Left lung (tissue), 10 donors: ENCODE results near the gene OXTR. TPM values are rescaled to one million over a fixed set of nuclear protein-coding genes. Genes with fewer than 3 reads are reported as not detected.

Experiments
- ATAC-seq: fragments of 200-7000 bp; cut with Tn5 transposase; one replicate; pipeline ENCODE4 v1.9.1; 2020; ENCODE audit warnings: moderate library complexity
- DNase-seq, 4 donors: peaks; one replicate each; pipeline ENCODE4 v3.0.0-alpha.2; 2013 to 2020
- H3K27ac ChIP-seq, 2 donors: fragments of 200-600 bp; sonication (generic) in 1 of 2; one replicate each; pipeline versions ENCODE4 v1.5.0 to v1.8.0; 2020 to 2021
- H3K27me3 ChIP-seq, 2 donors: fragments of 200-600 bp; sonication (generic) in 1 of 2; one replicate each; pipeline versions ENCODE4 v1.5.0 to v1.8.0; 2020 to 2021
- H3K36me3 ChIP-seq, 2 donors: fragments of 200-600 bp; sonication (generic) in 1 of 2; one replicate each; pipeline versions ENCODE4 v1.5.0 to v1.8.0; 2020 to 2021
- H3K4me1 ChIP-seq, 2 donors: fragments of 200-600 bp; one replicate each; pipeline ENCODE4 v1.8.0; 2021
- H3K4me3 ChIP-seq, 2 donors: fragments of 200-600 bp; sonication (generic) in 1 of 2; one replicate each; pipeline versions ENCODE4 v1.5.0 to v1.8.0; 2020 to 2021; ENCODE audit warnings: mild to moderate bottlenecking in 1 of 2
- H3K9me3 ChIP-seq, 2 donors: fragments of 200-600 bp; sonication (generic) in 1 of 2; one replicate each; pipeline versions ENCODE4 v1.5.0 to v1.8.0; 2020 to 2021
- intact Hi-C, 2 donors: fragments of 100-400 bp; cut with DNase I; formaldehyde crosslinking; loops; one replicate each; pipeline versions ENCODE4 v1.11.2 to v1.14.2; 2022
- polyA plus RNA-seq, 6 donors: library from polyadenylated mRNA; unstranded; fragments of 120-200 nt; gene quantifications; one replicate each; pipeline ENCODE4 v1.2.1, GENCODE V29; 2013; ENCODE audit not compliant: insufficient read length in 6 of 6
- total RNA-seq, 2 donors: library from RNA; stranded (reverse); fragmentation: NEBNext Ultra II Directional; extraction: Animal tissue kit (Norgen Biotek cat#: 25700); gene quantifications; one replicate each; pipeline ENCODE4 v1.2.1, GENCODE V29; 2021
- TF ChIP-seq, protein P1 (sequence below), 2 donors: fragments of 200-600 bp; sonication (generic) in 1 of 2; IDR thresholded peaks; one replicate each; pipeline versions ENCODE4 v1.5.0 to v1.8.0; 2021; ENCODE audit warnings: antibody characterized with exemption in 2 of 2
- donor health status: DM: no; HTN: yes; CAD: no.
- donor health status: DM: no; HTN: no; CAD: no.

The OXTR gene
- total and polyA plus RNA-seq, 8 donors, result 0.82 to 4.9 (median 1.5) TPM

DNA sequence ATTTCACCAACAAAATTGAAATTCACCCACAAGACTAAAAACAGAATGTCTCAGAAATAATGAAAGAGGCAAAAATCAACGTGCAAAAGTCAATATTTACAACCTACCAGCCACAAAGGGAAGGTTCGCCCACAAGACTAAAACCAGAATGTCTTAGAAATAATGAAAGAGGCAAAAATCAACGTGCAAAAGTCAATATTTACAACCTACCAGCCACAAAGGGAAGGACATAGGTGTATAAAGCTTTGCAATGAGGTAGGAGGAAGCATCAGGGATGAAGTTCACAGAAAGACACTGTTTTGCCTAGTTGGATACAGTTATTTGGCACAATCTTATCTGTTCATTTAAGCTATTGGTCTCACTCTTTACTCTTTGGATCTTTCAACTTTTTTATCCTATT is 14.3 kb downstream of the OXTR start:
- DNase-seq (no peak), ATAC-seq (no peak)
- TF ChIP-seq, protein P1, sequence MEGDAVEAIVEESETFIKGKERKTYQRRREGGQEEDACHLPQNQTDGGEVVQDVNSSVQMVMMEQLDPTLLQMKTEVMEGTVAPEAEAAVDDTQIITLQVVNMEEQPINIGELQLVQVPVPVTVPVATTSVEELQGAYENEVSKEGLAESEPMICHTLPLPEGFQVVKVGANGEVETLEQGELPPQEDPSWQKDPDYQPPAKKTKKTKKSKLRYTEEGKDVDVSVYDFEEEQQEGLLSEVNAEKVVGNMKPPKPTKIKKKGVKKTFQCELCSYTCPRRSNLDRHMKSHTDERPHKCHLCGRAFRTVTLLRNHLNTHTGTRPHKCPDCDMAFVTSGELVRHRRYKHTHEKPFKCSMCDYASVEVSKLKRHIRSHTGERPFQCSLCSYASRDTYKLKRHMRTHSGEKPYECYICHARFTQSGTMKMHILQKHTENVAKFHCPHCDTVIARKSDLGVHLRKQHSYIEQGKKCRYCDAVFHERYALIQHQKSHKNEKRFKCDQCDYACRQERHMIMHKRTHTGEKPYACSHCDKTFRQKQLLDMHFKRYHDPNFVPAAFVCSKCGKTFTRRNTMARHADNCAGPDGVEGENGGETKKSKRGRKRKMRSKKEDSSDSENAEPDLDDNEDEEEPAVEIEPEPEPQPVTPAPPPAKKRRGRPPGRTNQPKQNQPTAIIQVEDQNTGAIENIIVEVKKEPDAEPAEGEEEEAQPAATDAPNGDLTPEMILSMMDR (IDR thresholded peaks at IDR 0.05), result no peak
- H3K36me3 ChIP-seq, result no peaks in the 10 kb centered on the region
- H3K27me3 ChIP-seq, result no peaks in the 10 kb centered on the region
- no peaks in the 10 kb centered on the region for H3K4me1 ChIP-seq
- H3K27ac ChIP-seq, result no peak overlapping the region
- no peaks in the 10 kb centered on the region for H3K9me3 ChIP-seq
- intact Hi-C loops, result no loop called here
- no peak overlapping the region for H3K4me3 ChIP-seq

DNA sequence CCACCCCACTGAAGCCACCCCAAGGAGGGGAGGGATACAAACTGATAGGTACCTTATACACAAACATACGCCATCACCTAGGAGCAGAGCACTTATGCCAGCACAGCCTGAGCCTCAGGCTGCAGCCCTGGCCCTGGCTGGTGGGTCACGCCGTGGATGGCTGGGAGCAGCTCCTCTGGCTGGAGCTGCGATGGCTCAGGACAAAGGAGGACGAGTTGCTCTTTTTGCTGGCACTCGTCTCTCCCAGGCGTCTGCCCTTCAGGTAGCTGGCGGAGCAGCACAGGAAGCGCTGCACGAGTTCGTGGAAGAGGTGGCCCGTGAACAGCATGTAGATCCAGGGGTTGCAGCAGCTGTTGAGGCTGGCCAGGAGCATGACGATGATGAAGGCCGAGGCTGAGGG is 16.6 kb downstream of the OXTR start:
- H3K4me3 ChIP-seq, result no peak overlapping the region
- H3K36me3 ChIP-seq, result no peaks in the 10 kb centered on the region
- H3K9me3 ChIP-seq, result no peaks in the 10 kb centered on the region
- no peak for ATAC-seq
- intact Hi-C loops, result no loop called here
- TF ChIP-seq, protein P1 (IDR thresholded peaks at IDR 0.05), result no peak
- H3K4me1 ChIP-seq, result no peaks in the 10 kb centered on the region
- H3K27me3 ChIP-seq, result no peaks in the 10 kb centered on the region
- H3K27ac ChIP-seq, result no peak overlapping the region
- no peak for DNase-seq

DNA sequence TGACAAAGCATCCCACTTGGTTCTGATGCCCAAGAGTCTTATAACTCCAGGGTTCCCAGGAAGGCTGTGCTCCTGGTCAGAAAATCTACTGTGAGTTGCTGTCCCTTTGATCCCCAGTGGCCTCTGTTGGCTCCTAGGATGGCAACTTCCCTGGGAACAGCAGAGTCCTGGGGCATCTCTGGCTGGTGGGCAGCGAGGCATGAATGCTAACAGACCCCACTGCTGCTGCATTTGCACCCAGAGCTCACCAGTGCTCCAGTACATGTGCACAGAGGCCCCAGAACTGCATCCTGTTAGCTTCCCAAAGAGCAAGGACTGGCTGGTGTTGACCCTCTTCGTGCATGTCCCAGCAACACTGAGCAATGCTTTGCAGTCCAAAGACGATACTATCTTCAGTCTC is 20.1 kb downstream of the OXTR start:
- H3K27me3 ChIP-seq, result no peaks in the 10 kb centered on the region
- DNase-seq (no peak), ATAC-seq (no peak)
- H3K4me1 ChIP-seq, result no peaks in the 10 kb centered on the region
- no peak overlapping the region for H3K27ac ChIP-seq
- intact Hi-C loops, result no loop called here
- no peaks in the 10 kb centered on the region for H3K36me3 ChIP-seq
- TF ChIP-seq, protein P1 (IDR thresholded peaks at IDR 0.05), result no peak
- no peaks in the 10 kb centered on the region for H3K9me3 ChIP-seq
- no peak overlapping the region for H3K4me3 ChIP-seq

DNA sequence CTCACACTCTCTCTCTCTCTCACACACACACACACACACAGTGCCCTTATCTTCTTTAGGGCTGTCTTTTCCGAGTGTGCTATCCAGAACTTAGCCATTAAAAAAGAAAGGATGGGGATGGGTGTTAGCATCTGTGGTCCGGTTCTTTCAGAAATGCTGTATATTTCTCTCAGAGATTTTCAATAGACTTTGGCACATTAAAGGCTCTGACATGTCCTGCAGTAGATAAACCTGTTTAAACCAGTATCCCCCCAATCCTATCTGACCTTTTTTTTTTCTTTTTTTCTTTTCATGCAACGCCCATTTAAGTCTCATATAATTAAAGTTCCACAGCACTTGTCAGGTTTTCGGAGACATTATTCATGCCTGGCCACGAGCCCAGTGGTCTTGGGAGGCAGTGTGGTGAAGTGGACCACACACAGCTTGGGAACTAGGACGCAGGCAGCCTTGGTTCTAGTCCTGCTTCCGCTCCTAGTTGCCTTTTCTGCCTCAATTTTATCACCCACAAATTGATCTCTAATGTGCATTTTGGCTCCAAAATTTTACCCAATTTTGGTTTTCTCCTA is 22.6 kb downstream of the OXTR start:
- no peaks in the 10 kb centered on the region for H3K36me3 ChIP-seq
- DNase-seq (no peak), ATAC-seq (no peak)
- H3K4me1 ChIP-seq, result no peaks in the 10 kb centered on the region
- intact Hi-C loops, result no loop called here
- H3K4me3 ChIP-seq, result no peak overlapping the region
- H3K9me3 ChIP-seq, result no peaks in the 10 kb centered on the region
- TF ChIP-seq, protein P1 (IDR thresholded peaks at IDR 0.05), result no peak
- peaks cover 0 to under 1% of the 10 kb centered on the region in 2 donors for H3K27me3 ChIP-seq
- H3K27ac ChIP-seq, result no peak overlapping the region

DNA sequence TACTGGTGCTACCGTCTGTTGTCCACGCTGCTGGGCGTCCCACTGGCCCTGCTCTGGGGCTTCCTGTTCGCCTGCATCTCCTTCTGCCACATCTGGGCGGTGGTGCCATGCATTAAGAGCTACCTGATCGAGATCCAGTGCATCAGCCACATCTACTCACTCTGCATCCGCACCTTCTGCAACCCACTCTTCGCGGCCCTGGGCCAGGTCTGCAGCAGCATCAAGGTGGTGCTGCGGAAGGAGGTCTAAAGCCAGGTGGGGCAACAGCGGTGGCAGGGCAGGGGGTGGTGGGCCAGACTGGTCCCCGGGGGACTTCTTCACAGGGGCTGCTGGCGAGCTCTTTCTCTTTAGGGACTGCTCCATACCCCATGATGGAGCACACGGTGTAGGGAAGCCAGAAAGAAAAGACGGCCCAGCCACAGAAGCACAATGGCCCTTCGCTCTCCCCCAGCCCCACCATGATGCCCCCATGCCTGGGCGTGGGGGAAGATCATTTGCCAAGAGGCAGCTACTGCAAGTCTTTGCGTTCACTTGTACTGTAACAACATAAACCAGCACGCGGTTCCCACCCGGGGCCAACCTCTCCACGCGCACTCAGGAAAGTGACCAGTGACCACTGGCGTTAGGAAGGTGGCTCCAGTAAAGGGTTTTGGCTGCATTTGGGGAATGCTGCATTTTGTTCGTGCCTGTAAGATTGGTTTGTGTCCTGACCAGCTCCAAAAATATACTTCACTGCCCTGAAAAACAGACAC is 23.6 kb downstream of the OXTR start:
- H3K9me3 ChIP-seq, result no peaks in the 10 kb centered on the region
- no peaks in the 10 kb centered on the region for H3K4me1 ChIP-seq
- H3K27ac ChIP-seq, result no peak overlapping the region
- TF ChIP-seq, protein P1 (IDR thresholded peaks at IDR 0.05), result no peak
- H3K36me3 ChIP-seq, result no peaks in the 10 kb centered on the region
- H3K27me3 ChIP-seq, result peaks cover 0 to 8% of the 10 kb centered on the region in 2 donors
- intact Hi-C loops, result no loop called here
- H3K4me3 ChIP-seq, result no peak overlapping the region
- ATAC-seq (no peak), DNase-seq (no peak)
